Fibroblast of lung (primary cell): ENCODE measurements around the gene FAM135A.

Source experiments
- CTCF ChIP-seq, 2 donors: IDR thresholded peaks in 1 of 2; conservative IDR thresholded peaks in 1 of 2; 1 replicate in 1 of 2; 2 replicates in 1 of 2; pipeline ENCODE4 v1.5.1; 2011 to 2012; ENCODE audit warnings: low read length in 2 of 2, control low read depth in 1 of 2, inconsistent platforms in 1 of 2, low read depth in 1 of 2, mild to moderate bottlenecking in 1 of 2
- EZH2 ChIP-seq: IDR thresholded peaks from 2 replicates; pipeline ENCODE4 v1.5.1; 2012; ENCODE audit warnings: low read length, control low read depth, mild to moderate bottlenecking; ENCODE audit errors: missing control alignments

GRCh38 chr6:70531133-70531532 lies 117.8 kb downstream of the FAM135A start:
- TF ChIP-seq CTCF (conservative IDR thresholded peaks at IDR 0.05 in 1 of 2, IDR thresholded peaks at IDR 0.05 in 1 of 2; ENCODE audit: low read depth in 1 of 2, low read length in 2 of 2) (no peak), EZH2 (no peak)
